VCaP (cell line): ENCODE results near the gene TMEM170B.

ENCODE experiments used
- H3K27ac ChIP-seq: fragments of 450-650 bp; 2 replicates; pipeline ENCODE4 v1.5.1; 2017
- CTCF ChIP-seq: fragments of 450-650 bp; conservative IDR thresholded peaks from 2 replicates; pipeline ENCODE4 v1.5.1; 2017; ENCODE audit warnings: mild to moderate bottlenecking, moderate library complexity

TMEM170B gene

GRCh38 chr6:11613336-11613735, 75.8 kb downstream of the TMEM170B start:
- H3K27ac ChIP-seq = no peak overlapping the region
- no peak for TF ChIP-seq CTCF

DNA sequence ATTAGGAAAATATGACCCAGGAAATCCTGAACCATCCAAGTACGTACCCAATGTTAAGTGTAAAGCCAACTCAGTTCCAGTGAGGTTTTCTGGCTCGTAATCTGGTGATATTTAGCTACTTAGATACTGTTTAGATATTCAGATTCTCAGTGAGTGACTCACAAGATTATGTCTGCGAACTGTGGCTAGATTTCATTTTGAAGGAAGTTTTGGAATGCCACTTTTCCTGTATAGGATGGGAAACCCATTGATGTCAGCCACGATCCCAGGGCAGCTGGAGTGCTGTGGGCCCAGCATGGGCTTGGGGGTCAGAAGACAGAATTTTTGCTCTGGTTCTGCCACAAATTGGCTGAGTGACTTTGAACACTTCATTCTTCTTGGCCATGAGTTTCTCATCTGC, 76.3 kb downstream of the TMEM170B start:
- TF ChIP-seq CTCF = no peak
- no peak overlapping the region for H3K27ac ChIP-seq

DNA sequence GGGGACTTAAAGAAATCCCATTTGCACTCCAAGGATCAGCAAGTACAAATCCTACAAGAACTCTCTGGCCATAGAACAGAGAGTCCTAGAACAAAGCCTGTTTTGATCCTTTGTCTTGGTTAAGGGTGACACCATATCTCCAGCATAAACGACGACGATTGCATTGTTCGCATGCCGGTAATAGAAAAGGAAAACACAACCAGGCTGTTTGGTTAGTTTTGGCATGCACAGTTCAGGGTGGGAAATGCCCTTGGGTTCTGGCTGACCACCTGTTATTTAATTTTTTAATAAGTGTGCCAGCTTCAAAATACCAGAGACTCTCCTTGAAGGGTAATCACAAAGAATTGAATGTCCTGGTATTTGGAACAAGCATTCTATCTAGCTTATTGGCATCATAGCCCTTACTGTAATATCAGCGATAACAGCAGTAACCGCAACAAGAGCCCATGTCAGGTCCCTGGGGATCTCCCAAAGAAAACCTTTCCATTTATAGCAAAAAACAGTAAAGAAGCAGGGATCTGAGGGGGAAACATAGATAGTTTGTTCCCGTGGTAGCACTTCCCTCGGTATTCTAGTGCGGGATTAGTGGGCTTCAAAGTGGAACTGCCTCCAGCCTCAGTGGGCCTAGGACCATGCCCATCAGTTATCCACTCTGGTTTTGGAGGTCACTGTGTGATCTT, 77.1 kb downstream of the TMEM170B start:
- no peak overlapping the region for H3K27ac ChIP-seq

GRCh38 chr6:11615214-11615602, 77.7 kb downstream of the TMEM170B start:
- H3K27ac ChIP-seq = no peak overlapping the region
- no peak for TF ChIP-seq CTCF

More for the DNA sequence above, 77.1 kb downstream of the TMEM170B start:
- no peak for TF ChIP-seq CTCF

- H3K27ac ChIP-seq = no peak overlapping the region
- no peak for TF ChIP-seq CTCF
These were observed 78.7 kb downstream of the TMEM170B start for GRCh38 chr6:11616200-11616611.

DNA sequence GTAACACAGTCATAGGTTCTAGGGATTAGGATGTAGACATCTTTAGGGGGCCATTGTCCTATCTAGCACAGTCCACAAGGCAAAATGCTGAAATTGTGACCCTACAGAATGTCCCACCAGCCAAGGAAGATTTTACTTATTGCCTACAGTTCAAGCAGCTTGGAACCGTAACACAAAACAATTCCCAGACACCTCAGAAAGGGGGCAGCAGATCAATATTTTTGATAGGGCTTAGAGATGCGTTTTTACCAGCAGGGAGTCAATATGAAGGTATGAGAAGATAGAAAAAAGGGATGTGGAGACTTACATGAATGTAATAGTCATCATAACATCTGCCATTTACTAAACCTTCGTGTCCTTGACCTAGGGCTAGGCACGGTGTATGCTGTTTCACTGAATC, 81.0 kb downstream of the TMEM170B start:
- H3K27ac ChIP-seq = no peak overlapping the region
- no peak for TF ChIP-seq CTCF

DNA sequence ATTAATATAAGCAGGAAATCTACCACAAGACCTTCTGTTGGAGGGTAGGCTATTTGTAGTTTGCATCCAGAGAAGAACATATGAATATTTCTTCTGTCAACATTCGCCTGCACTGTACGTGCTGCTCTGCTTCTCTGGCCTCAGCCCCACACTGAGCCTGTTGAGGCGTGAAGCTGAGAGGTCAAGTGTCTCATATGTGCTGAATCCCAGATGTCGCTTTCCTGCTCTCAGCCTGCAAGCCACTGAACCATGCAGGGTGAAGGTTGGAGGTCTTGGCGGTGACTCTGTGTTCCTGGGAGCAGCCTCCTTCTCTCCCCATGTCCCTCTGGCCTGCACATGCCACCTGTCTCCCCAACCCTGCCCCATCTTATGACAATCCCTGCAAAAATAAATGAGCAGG, 83.6 kb downstream of the TMEM170B start:
- H3K27ac ChIP-seq = no peak overlapping the region
- no peak for TF ChIP-seq CTCF
